C4-2B (cell line): ENCODE data around the gene BMAL1.

Source experiments
- ZFX ChIP-seq: fragments of 450-650 bp; IDR thresholded peaks from 2 replicates; pipeline ENCODE4 v1.6.1; 2017
- TF ChIP-seq, protein P1 (sequence below): fragments of 450-650 bp; conservative IDR thresholded peaks from 2 replicates; pipeline ENCODE4 v1.5.1; 2017; ENCODE audit warnings: mild to moderate bottlenecking

DNA sequence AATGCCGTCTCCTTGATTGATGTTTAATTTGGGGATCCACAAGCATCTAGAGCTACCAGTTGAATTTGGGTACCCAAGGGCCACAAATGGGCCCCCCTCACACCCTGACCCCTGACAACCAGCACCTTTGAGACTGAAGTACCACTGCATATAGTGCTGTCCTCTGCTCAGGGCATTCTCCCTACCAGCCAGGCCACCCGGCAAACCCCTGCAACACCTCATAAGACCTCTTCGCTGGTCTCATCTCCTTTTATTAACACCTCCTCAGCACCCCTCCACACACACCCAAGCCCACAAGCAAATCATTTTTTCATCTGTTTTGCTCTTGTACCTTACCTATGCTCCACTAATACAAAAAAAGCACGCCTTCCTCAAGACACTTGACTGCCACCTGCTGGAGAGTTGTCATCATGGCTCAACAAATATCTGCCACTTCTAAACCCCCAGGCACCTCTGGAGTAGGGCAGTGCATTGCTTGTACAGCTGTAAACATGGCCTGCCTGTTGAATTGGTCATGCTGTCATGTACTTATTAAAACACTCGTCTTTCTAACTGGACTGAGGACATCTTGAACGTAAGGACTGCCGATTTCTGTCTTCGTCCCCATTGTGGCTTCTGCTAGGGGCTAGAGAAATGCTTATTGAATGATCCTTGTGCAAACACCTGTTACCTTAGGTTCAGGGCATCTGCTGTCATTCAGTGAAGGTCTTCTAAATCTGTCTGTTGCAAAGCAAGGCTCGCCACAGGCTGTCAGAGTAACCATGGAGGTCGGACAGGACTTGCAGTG lies 66.5 kb downstream of the BMAL1 start:
- TF ChIP-seq, protein P1, sequence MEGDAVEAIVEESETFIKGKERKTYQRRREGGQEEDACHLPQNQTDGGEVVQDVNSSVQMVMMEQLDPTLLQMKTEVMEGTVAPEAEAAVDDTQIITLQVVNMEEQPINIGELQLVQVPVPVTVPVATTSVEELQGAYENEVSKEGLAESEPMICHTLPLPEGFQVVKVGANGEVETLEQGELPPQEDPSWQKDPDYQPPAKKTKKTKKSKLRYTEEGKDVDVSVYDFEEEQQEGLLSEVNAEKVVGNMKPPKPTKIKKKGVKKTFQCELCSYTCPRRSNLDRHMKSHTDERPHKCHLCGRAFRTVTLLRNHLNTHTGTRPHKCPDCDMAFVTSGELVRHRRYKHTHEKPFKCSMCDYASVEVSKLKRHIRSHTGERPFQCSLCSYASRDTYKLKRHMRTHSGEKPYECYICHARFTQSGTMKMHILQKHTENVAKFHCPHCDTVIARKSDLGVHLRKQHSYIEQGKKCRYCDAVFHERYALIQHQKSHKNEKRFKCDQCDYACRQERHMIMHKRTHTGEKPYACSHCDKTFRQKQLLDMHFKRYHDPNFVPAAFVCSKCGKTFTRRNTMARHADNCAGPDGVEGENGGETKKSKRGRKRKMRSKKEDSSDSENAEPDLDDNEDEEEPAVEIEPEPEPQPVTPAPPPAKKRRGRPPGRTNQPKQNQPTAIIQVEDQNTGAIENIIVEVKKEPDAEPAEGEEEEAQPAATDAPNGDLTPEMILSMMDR, result peak; percentile 91
- TF ChIP-seq ZFX, result no peak
